GM12892 (cell line): Measurements from ENCODE around the gene TLE1.

Experiments used
- DNase-seq: peaks from one replicate; pipeline ENCODE4 v3.0.0; 2011; ENCODE audit not compliant: insufficient read length
- FAIRE-seq: peaks from 2 replicates; lab custom pipeline; 2011; peaks lifted over from hg19 to GRCh38; lab: Jason Lieb, UNC
- POLR2A ChIP-seq: IDR thresholded peaks from 2 replicates; pipeline ENCODE4 v1.6.1; 2011; ENCODE audit warnings: low read depth, low read length, control low read depth
- POLR2AphosphoS5 ChIP-seq: IDR thresholded peaks from 2 replicates; pipeline ENCODE4 v1.6.1; 2011; ENCODE audit warnings: low read depth, low read length, control low read depth
- TAF1 ChIP-seq: IDR thresholded peaks from 2 replicates; pipeline ENCODE4 v1.6.1; 2011; ENCODE audit warnings: low read depth, mild to moderate bottlenecking, control low read depth, low read length, borderline replicate concordance

The TLE1 gene

GRCh38 chr9:81637276-81637675 is 52.1 kb downstream of the TLE1 start:
- FAIRE-seq (no peak), DNase-seq (no peak)
- no peak for TF ChIP-seq TAF1
- TF ChIP-seq POLR2AphosphoS5, result no peak
- no peak for TF ChIP-seq POLR2A

- DNase-seq, result no peak
- no peak for FAIRE-seq
- TF ChIP-seq POLR2A (no peak), TAF1 (no peak), POLR2AphosphoS5 (no peak)
Observed at GRCh38 chr9:81636255-81636599, 53.1 kb downstream of the TLE1 start.

GRCh38 chr9:81635521-81636254 is 53.7 kb downstream of the TLE1 start:
- DNase-seq (no peak), FAIRE-seq (no peak)
- TF ChIP-seq POLR2AphosphoS5, result no peak
- TF ChIP-seq TAF1, result no peak

GRCh38 chr9:81634915-81635516 is 54.3 kb downstream of the TLE1 start:
- DNase-seq, result no peak
- no peak for FAIRE-seq
- no peak for TF ChIP-seq POLR2A
- TF ChIP-seq TAF1, result no peak
- no peak for TF ChIP-seq POLR2AphosphoS5

- DNase-seq, result no peak
- TF ChIP-seq TAF1, result no peak
- no peak for TF ChIP-seq POLR2A
- TF ChIP-seq POLR2AphosphoS5, result no peak
- no peak for FAIRE-seq
Observed at GRCh38 chr9:81633952-81634854, 55.1 kb downstream of the TLE1 start.

GRCh38 chr9:81632599-81632998 is 56.7 kb downstream of the TLE1 start:
- TF ChIP-seq POLR2A (no peak), TAF1 (no peak), POLR2AphosphoS5 (no peak)
- no peak for DNase-seq
- no peak for FAIRE-seq

GRCh38 chr9:81631218-81631745 is 58.1 kb downstream of the TLE1 start:
- FAIRE-seq (no peak), DNase-seq (no peak)
- TF ChIP-seq POLR2AphosphoS5, result no peak
- TF ChIP-seq POLR2A, result no peak
- no peak for TF ChIP-seq TAF1

- no peak for TF ChIP-seq POLR2AphosphoS5
- no peak for TF ChIP-seq POLR2A
- TF ChIP-seq TAF1, result no peak
Observed at GRCh38 chr9:81629440-81629839, 59.9 kb downstream of the TLE1 start.

GRCh38 chr9:81628897-81629296 is 60.5 kb downstream of the TLE1 start:
- no peak for DNase-seq
- TF ChIP-seq POLR2AphosphoS5, result no peak
- TF ChIP-seq POLR2A, result no peak
- TF ChIP-seq TAF1, result no peak
- no peak for FAIRE-seq

More at GRCh38 chr9:81629440-81629839, 59.9 kb downstream of the TLE1 start:
- FAIRE-seq, result no peak
- DNase-seq, result no peak

DNA sequence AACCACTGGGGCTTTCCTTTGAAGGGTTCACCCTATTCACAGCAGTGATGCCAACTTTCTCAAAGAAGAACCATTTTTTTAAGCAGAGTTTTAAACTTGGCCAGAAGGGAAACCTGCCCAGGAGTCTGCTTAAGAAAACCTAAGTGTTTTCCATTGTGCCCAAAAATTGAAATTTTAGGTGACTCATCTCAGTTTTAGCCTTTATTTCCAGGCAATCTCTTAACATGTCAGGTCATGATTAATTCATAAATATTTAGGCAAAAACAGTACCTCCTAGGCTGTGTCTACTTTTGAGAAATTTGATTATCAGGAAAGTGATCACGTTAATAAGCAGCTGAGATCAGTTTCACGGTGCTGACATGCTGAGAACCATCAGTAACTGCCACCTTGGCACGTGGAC is 61.9 kb downstream of the TLE1 start:
- FAIRE-seq, result no peak
- no peak for DNase-seq
- TF ChIP-seq POLR2A (no peak), TAF1 (no peak), POLR2AphosphoS5 (no peak)

GRCh38 chr9:81626511-81626910 is 62.8 kb downstream of the TLE1 start:
- DNase-seq (no peak), FAIRE-seq (no peak)
- TF ChIP-seq TAF1 (no peak), POLR2AphosphoS5 (no peak), POLR2A (no peak)

GRCh38 chr9:81625969-81626368 is 63.4 kb downstream of the TLE1 start:
- FAIRE-seq, result no peak
- no peak for TF ChIP-seq POLR2A
- TF ChIP-seq TAF1, result no peak
- TF ChIP-seq POLR2AphosphoS5, result no peak
- DNase-seq, result no peak
